K562 (cell line): ENCODE data around the gene DAB1. TPM values are rescaled to one million over a fixed set of nuclear protein-coding genes. Genes with fewer than 3 reads are reported as not detected.

Experiments
- DIDO1 ChIP-seq: fragments of 450-650 bp; IDR thresholded peaks from 2 replicates; pipeline ENCODE4 v1.6.1; 2016; ENCODE audit warnings: low read depth, missing biosample characterization, missing genetic modification characterization
- DPF2 ChIP-seq: fragments of 450-650 bp; IDR thresholded peaks from 2 replicates; pipeline ENCODE4 v1.6.1; 2016
- ELF4 ChIP-seq: fragments of 450-650 bp; formaldehyde crosslinking; IDR thresholded peaks from 2 replicates; pipeline ENCODE4 v1.4.0; 2022; ENCODE audit warnings: missing genetic modification characterization
- ERF ChIP-seq: fragments of 450-650 bp; formaldehyde crosslinking; IDR thresholded peaks from 2 replicates; pipeline ENCODE4 v1.4.0; 2020; ENCODE audit warnings: mild to moderate bottlenecking, mixed read lengths
- HDAC1 ChIP-seq, 2 experiments: fragments of 450-650 bp; IDR thresholded peaks; 2 replicates each; pipeline ENCODE4 v1.6.1; 2016 to 2017; ENCODE audit warnings: inconsistent platforms in 1 of 2, mild to moderate bottlenecking in 1 of 2, moderate library complexity in 1 of 2
- ILF3 ChIP-seq: fragments of 450-650 bp; IDR thresholded peaks from 2 replicates; pipeline ENCODE4 v1.6.1; 2018; ENCODE audit warnings: antibody characterized with exemption, mild to moderate bottlenecking, moderate library complexity, borderline replicate concordance
- KDM2B ChIP-seq: fragments of 250-450 bp; sonication (Bioruptor Pico); IDR thresholded peaks from 2 replicates; pipeline ENCODE4 v1.8.0; 2021; ENCODE audit warnings: mild to moderate bottlenecking, moderate library complexity
- MAZ ChIP-seq, 2 experiments: fragments of 450-650 bp in 1 of 2; sonication (generic) in 1 of 2; formaldehyde crosslinking; IDR thresholded peaks in 1 of 2; conservative IDR thresholded peaks in 1 of 2; 2 replicates each; pipeline versions ENCODE4 v1.4.0 to v1.5.0; 2020; ENCODE audit warnings: mild to moderate bottlenecking in 1 of 2, missing genetic modification reagents in 1 of 2
- MBD2 ChIP-seq: sonication (generic); IDR thresholded peaks from 2 replicates; pipeline ENCODE4 v1.6.1; 2016; ENCODE audit warnings: low read depth, borderline replicate concordance
- NFE2L1 ChIP-seq: fragments of 450-650 bp; IDR thresholded peaks from 2 replicates; pipeline ENCODE4 v1.6.1; 2016; ENCODE audit warnings: missing genetic modification characterization, low read depth, mild to moderate bottlenecking, missing compliant biosample characterization, moderate library complexity, borderline replicate concordance
- NUFIP1 ChIP-seq: fragments of 450-650 bp; IDR thresholded peaks from 2 replicates; pipeline ENCODE4 v1.6.1; 2018; ENCODE audit not compliant: partially characterized antibody
- PML ChIP-seq: IDR thresholded peaks from 2 replicates; pipeline ENCODE4 v1.6.1; 2012; ENCODE audit warnings: low read length, inconsistent platforms
- POLR2B ChIP-seq: fragments of 450-650 bp; IDR thresholded peaks from 2 replicates; pipeline ENCODE4 v1.6.1; 2018; ENCODE audit warnings: low read depth; ENCODE audit not compliant: partially characterized antibody
- RAD21 ChIP-seq, 2 experiments: fragments of 250-450 bp in 1 of 2; fragments of 450-650 bp in 1 of 2; sonication (Bioruptor Pico) in 1 of 2; formaldehyde crosslinking in 1 of 2; IDR thresholded peaks in 1 of 2; conservative IDR thresholded peaks in 1 of 2; 2 replicates each; pipeline versions ENCODE4 v1.4.0 to v1.8.0; 2020 to 2022; ENCODE audit warnings: mild to moderate bottlenecking in 2 of 2, moderate library complexity in 1 of 2
- RBM14 ChIP-seq: fragments of 200-400 bp; formaldehyde crosslinking; IDR thresholded peaks from 2 replicates; pipeline ENCODE4 v1.6.1; 2018; ENCODE audit warnings: low read depth, mild to moderate bottlenecking, low read length, moderate library complexity, borderline replicate concordance; ENCODE audit not compliant: insufficient read depth
- SNIP1 ChIP-seq: fragments of 450-650 bp; IDR thresholded peaks from 2 replicates; pipeline ENCODE4 v1.7.1; 2017; ENCODE audit warnings: low read depth, mild to moderate bottlenecking
- TAF15 ChIP-seq: fragments of 200-400 bp; formaldehyde crosslinking; IDR thresholded peaks from 2 replicates; pipeline ENCODE4 v1.6.1; 2017; ENCODE audit warnings: mild to moderate bottlenecking, low read depth, low read length, moderate library complexity
- TRIM28 ChIP-seq: fragments of 450-650 bp; IDR thresholded peaks from 2 replicates; pipeline ENCODE4 v1.6.1; 2017
- ZKSCAN8 ChIP-seq: fragments of 200-800 bp; sonication (Bioruptor generic); IDR thresholded peaks from 2 replicates; pipeline ENCODE4 v1.6.1; 2016; ENCODE audit warnings: missing genetic modification characterization, missing compliant biosample characterization
- ZNF780A ChIP-seq: fragments of 250-450 bp; sonication (Bioruptor Pico); IDR thresholded peaks from 2 replicates; pipeline ENCODE4 v1.5.0; 2021; ENCODE audit warnings: mild to moderate bottlenecking
- ZNF785 ChIP-seq: fragments of 250-450 bp; sonication (Bioruptor Pico); IDR thresholded peaks from 2 replicates; pipeline ENCODE4 v1.4.0; 2020; ENCODE audit warnings: mild to moderate bottlenecking
- polyA plus RNA-seq, 8 experiments: library from polyadenylated mRNA; depleted of rRNA in 4 of 8; stranded (reverse) in 5 of 8; unstranded in 3 of 8; fragments of >200 nt; fragmentation: Nextera tagmentation in 2 of 8; fragmentation: Illumina TruSeq in 1 of 8; extraction: Ambion mirVana in 2 of 8; extraction: Trizol in 1 of 8; gene quantifications; 2 replicates each; pipeline versions ENCODE4 v1.2.1 to v1.2.3, GENCODE V29; 2011 to 2014; ENCODE audit warnings: inconsistent platforms in 1 of 8, missing spikeins in 1 of 8
- total RNA-seq, 7 experiments: library from RNA; depleted of rRNA in 6 of 7; stranded (reverse); fragments of >200 nt in 6 of 7; fragmentation: Illumina TruSeq in 2 of 7; extraction: Trizol in 2 of 7; gene quantifications; 2 replicates each; pipeline versions ENCODE4 v1.2.1 to v1.2.3, GENCODE V29; 2011 to 2021; ENCODE audit warnings: low replicate concordance in 1 of 7
- TF ChIP-seq, protein P1 (sequence below): sonication (generic); formaldehyde crosslinking; IDR thresholded peaks from 2 replicates; pipeline ENCODE4 v1.8.1; 2023; ENCODE audit warnings: mild to moderate bottlenecking, missing genetic modification reagents
- TF ChIP-seq, protein P2 (sequence below): sonication (generic); formaldehyde crosslinking; IDR thresholded peaks from 2 replicates; pipeline ENCODE4 v1.8.0; 2022; ENCODE audit warnings: missing genetic modification reagents, mild to moderate bottlenecking, moderate library complexity, borderline replicate concordance
- TF ChIP-seq, protein P3 (sequence below): fragments of 450-650 bp; IDR thresholded peaks from 2 replicates; pipeline ENCODE4 v1.6.1; 2016; ENCODE audit warnings: mild to moderate bottlenecking

The DAB1 gene
- total and polyA plus RNA-seq, 9 of the 15 experiments (the other 6 are each of a cell fraction or from before 2014, with no cell fraction given): not detected

DNA sequence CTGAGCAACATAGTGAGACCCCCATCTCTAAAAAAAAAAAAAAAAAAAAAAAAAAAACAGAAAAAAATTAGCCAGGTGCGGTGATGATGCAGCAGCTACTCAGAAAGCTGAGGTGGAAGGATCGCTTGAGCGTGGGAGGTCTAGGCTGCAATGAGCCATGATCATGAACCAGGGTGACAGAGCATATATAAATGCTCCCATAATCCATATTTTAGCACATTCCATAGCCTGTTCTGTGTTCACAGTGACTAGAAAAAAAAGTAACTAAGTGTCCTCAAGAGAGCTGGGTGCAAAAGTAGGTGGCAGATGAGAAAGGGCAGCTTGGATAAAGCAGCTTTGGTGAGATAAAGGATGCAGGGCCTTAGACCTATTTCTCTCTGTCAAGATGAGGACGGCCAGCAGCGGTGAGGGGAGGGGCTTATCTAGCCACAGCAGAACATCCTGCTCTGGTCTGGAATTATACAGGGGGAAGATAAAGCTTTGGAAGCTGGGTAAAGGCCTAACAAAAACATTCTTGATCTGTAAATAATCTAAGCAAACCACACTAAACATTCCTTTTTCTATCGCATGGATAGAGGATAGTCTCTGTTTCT is 205.3 kb downstream of the DAB1 start (continued):
- TF ChIP-seq MAZ (CRISPR knock-in tag; conservative IDR thresholded peaks at IDR 0.05 in 1 of 2, IDR thresholded peaks at IDR 0.05 in 1 of 2) (peak in 1 of 2 experiments; percentile 61; a peak in 2 of 4 replicates), TAF15 (no peak), ELF4 (CRISPR knock-in tag) (peak; percentile 78), TRIM28 (0 out of 2 replicates have a peak, but pooled peaks have one; percentile 22), NUFIP1 (no peak), RBM14 (no peak), RAD21 (CRISPR knock-in tag; conservative IDR thresholded peaks at IDR 0.05 in 1 of 2, IDR thresholded peaks at IDR 0.05 in 1 of 2) (no peak), MBD2 (peak; percentile 70; the same call in 1 of the 2 replicates), DPF2 (peak; percentile 98), ZNF780A (CRISPR knock-in tag) (no peak), POLR2B (no peak), HDAC1 (IDR thresholded peaks at IDR 0.05) (peak in 1 of 2 experiments; percentile 72; a peak in 3 of 4 replicates), PML (peak; percentile 97), ILF3 (no peak), NFE2L1 (no peak), ERF (CRISPR knock-in tag) (peak; percentile 75; the same call in 1 of the 2 replicates), DIDO1 (tag) (no peak), ZKSCAN8 (CRISPR knock-in tag) (peak; percentile 44; the same call in 1 of the 2 replicates), KDM2B (CRISPR knock-in tag) (no peak), SNIP1 (no peak), ZNF785 (CRISPR knock-in tag) (no peak)
- TF ChIP-seq, protein P1, sequence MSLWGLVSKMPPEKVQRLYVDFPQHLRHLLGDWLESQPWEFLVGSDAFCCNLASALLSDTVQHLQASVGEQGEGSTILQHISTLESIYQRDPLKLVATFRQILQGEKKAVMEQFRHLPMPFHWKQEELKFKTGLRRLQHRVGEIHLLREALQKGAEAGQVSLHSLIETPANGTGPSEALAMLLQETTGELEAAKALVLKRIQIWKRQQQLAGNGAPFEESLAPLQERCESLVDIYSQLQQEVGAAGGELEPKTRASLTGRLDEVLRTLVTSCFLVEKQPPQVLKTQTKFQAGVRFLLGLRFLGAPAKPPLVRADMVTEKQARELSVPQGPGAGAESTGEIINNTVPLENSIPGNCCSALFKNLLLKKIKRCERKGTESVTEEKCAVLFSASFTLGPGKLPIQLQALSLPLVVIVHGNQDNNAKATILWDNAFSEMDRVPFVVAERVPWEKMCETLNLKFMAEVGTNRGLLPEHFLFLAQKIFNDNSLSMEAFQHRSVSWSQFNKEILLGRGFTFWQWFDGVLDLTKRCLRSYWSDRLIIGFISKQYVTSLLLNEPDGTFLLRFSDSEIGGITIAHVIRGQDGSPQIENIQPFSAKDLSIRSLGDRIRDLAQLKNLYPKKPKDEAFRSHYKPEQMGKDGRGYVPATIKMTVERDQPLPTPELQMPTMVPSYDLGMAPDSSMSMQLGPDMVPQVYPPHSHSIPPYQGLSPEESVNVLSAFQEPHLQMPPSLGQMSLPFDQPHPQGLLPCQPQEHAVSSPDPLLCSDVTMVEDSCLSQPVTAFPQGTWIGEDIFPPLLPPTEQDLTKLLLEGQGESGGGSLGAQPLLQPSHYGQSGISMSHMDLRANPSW (CRISPR knock-in tag): no peak
- TF ChIP-seq, protein P2, sequence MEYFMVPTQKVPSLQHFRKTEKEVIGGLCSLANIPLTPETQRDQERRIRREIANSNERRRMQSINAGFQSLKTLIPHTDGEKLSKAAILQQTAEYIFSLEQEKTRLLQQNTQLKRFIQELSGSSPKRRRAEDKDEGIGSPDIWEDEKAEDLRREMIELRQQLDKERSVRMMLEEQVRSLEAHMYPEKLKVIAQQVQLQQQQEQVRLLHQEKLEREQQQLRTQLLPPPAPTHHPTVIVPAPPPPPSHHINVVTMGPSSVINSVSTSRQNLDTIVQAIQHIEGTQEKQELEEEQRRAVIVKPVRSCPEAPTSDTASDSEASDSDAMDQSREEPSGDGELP (CRISPR knock-in tag): peak; percentile 37; the same call in 1 of the 2 replicates
- TF ChIP-seq, protein P3, sequence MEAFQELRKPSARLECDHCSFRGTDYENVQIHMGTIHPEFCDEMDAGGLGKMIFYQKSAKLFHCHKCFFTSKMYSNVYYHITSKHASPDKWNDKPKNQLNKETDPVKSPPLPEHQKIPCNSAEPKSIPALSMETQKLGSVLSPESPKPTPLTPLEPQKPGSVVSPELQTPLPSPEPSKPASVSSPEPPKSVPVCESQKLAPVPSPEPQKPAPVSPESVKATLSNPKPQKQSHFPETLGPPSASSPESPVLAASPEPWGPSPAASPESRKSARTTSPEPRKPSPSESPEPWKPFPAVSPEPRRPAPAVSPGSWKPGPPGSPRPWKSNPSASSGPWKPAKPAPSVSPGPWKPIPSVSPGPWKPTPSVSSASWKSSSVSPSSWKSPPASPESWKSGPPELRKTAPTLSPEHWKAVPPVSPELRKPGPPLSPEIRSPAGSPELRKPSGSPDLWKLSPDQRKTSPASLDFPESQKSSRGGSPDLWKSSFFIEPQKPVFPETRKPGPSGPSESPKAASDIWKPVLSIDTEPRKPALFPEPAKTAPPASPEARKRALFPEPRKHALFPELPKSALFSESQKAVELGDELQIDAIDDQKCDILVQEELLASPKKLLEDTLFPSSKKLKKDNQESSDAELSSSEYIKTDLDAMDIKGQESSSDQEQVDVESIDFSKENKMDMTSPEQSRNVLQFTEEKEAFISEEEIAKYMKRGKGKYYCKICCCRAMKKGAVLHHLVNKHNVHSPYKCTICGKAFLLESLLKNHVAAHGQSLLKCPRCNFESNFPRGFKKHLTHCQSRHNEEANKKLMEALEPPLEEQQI: peak; percentile 67; the same call in 1 of the 2 replicates
